ENCODE data around the gene PGAM2. TPM values are rescaled to one million over a fixed set of nuclear protein-coding genes. Genes with fewer than 3 reads are reported as not detected.

PGAM2 gene
- total RNA-seq, 1 experiment from 2014 or later, result 8.7 TPM

- Histone ChIP-seq H2BK15ac (ENCODE audit: low read depth, low read length) (no peak overlapping the region), H2AK5ac (ENCODE audit: insufficient read length, low read length) (no peak overlapping the region), H2BK12ac (ENCODE audit: insufficient read length, low read depth, low read length) (no peak overlapping the region), H2BK120ac (ENCODE audit: low read depth, low read length, poor library complexity, severe bottlenecking) (no peak overlapping the region), H3K23ac (ENCODE audit: insufficient read length, low read depth, low read length) (no peak overlapping the region), H3K14ac (ENCODE audit: insufficient read depth, low read length) (no peak overlapping the region), H3K4me1 (ENCODE audit: insufficient read depth, low read length) (peaks cover 10% of the 10 kb centered on the region; the same call in 1 of the 2 replicates), H3K9me3 (ENCODE audit: control insufficient read depth, low read depth, low read length) (no peaks in the 10 kb centered on the region), H3K79me1 (ENCODE audit: insufficient read depth, low read depth, low read length, poor library complexity, severe bottlenecking) (no peaks in the 10 kb centered on the region), H3K4ac (ENCODE audit: low read depth, low read length) (no peak overlapping the region), H3T11ph (ENCODE audit: low read length) (no peak overlapping the region), H3K4me2 (ENCODE audit: insufficient read depth, insufficient read length, low read length) (no peak overlapping the region), H2BK5ac (ENCODE audit: insufficient read length, low read length) (no peak overlapping the region), H2AFZ (ENCODE audit: low read length) (no peak overlapping the region), H3K27me3 (ENCODE audit: insufficient read depth, low read length) (no peaks in the 10 kb centered on the region), H3K9ac (ENCODE audit: extremely low read depth, insufficient read length, low read length) (no peak overlapping the region), H4K20me1 (ENCODE audit: control insufficient read depth, insufficient read depth, insufficient read length) (no peaks in the 10 kb centered on the region), H2BK20ac (ENCODE audit: low read depth, low read length, poor library complexity, severe bottlenecking) (no peak overlapping the region), H4K91ac (ENCODE audit: insufficient read length, low read depth, low read length) (no peak overlapping the region), H3K18ac (ENCODE audit: insufficient read length, low read depth, low read length) (no peak overlapping the region), H4K8ac (replicated peaks; ENCODE audit: insufficient read length, low read depth, low read length) (no peak overlapping the region), H3K56ac (ENCODE audit: insufficient read length, low read depth, low read length) (no peak overlapping the region), H4K5ac (ENCODE audit: insufficient read length, low read depth, low read length) (no peak overlapping the region), H3K23me2 (ENCODE audit: insufficient read length, low read depth, low read length, poor library complexity, severe bottlenecking) (no peaks in the 10 kb centered on the region), H3K27ac (ENCODE audit: insufficient read length, low read depth, low read length) (no peak overlapping the region), H3K79me2 (ENCODE audit: insufficient read depth, low read length) (no peaks in the 10 kb centered on the region)
- Mint-ChIP-seq H3K27me3 (ENCODE audit: low read depth) (peaks cover 18% of the 10 kb centered on the region), H3K4me1 (peaks cover 33 to 36% of the 10 kb centered on the region in 2 experiments), H3K36me3 (ENCODE audit: insufficient read depth in 1 of 3, low read depth in 3 of 3) (peaks cover 9 to 37% (median 20%) of the 10 kb centered on the region in 3 experiments; a peak in 6 of 7 replicates), H3K4me3 (no peak overlapping the region), H3K9me3 (no peaks in the 10 kb centered on the region; a peak in 2 of 5 replicates), H3K27ac (no peak overlapping the region)
- DNase-seq, result no peak
- no peak for TF ChIP-seq CTCF (conservative IDR thresholded peaks at IDR 0.05)
- WGBS (ENCODE audit: extremely low coverage, insufficient read length, low lambda C conversion rate), result no CpG with 5 or more reads among the region's 3 CpGs
These were observed 2.5 kb downstream of the PGAM2 start for GRCh38 chr7:44062903-44063295.

Data from H9 (cell line).